Mesendoderm (in vitro differentiated cells): Measurements from ENCODE around the gene HOXD1.

ENCODE experiments used
- DNase-seq: peaks from one replicate; pipeline ENCODE4 v3.0.0; 2013
- H2AK5ac ChIP-seq: 2 replicates; pipeline ENCODE4 v1.6.1; 2013; ENCODE audit warnings: low read length, inconsistent platforms
- H2BK120ac ChIP-seq: 2 replicates; pipeline ENCODE4 v1.6.1; 2013; ENCODE audit warnings: low read depth, mild to moderate bottlenecking, low read length, moderate library complexity, mixed read lengths
- H2BK15ac ChIP-seq: replicated peaks from 2 replicates; pipeline ENCODE4 v1.6.1; 2013; ENCODE audit warnings: low read depth, mild to moderate bottlenecking, moderate library complexity
- H2BK5ac ChIP-seq: 2 replicates; pipeline ENCODE4 v1.6.1; 2013; ENCODE audit warnings: low read length, inconsistent platforms
- H3K18ac ChIP-seq: 2 replicates; pipeline ENCODE4 v1.6.1; 2013; ENCODE audit warnings: mild to moderate bottlenecking, low read length, mixed read lengths
- H3K23ac ChIP-seq: one replicate; pipeline ENCODE4 v1.6.1; 2013; ENCODE audit warnings: low read length
- H3K27ac ChIP-seq: 2 replicates; pipeline ENCODE4 v1.5.1; 2013; ENCODE audit warnings: low read depth, mild to moderate bottlenecking, inconsistent platforms, low read length, moderate library complexity
- H3K27me3 ChIP-seq: 2 replicates; pipeline ENCODE4 v1.6.1; 2013; ENCODE audit warnings: low read length, control low read depth, mild to moderate bottlenecking, inconsistent platforms; ENCODE audit not compliant: insufficient read depth, poor library complexity
- H3K36me3 ChIP-seq: 2 replicates; pipeline ENCODE4 v1.6.1; 2013; ENCODE audit warnings: low read length, inconsistent platforms; ENCODE audit not compliant: control insufficient read depth, insufficient read depth
- H3K4ac ChIP-seq: one replicate; pipeline ENCODE4 v1.6.1; 2013; ENCODE audit warnings: low read depth, mild to moderate bottlenecking, low read length, moderate library complexity
- H3K4me1 ChIP-seq: 2 replicates; pipeline ENCODE4 v1.6.1; 2013; ENCODE audit warnings: low read depth, low read length, inconsistent platforms; ENCODE audit not compliant: control insufficient read depth
- H3K4me2 ChIP-seq: 2 replicates; pipeline ENCODE4 v1.6.1; 2013; ENCODE audit warnings: low read length
- H3K4me3 ChIP-seq: 2 replicates; pipeline ENCODE4 v1.5.1; 2013; ENCODE audit warnings: mild to moderate bottlenecking, low read length
- H3K56ac ChIP-seq: one replicate; pipeline ENCODE4 v1.6.1; 2013; ENCODE audit warnings: low read length
- H3K79me1 ChIP-seq: 2 replicates; pipeline ENCODE4 v1.6.1; 2013; ENCODE audit warnings: low read length, inconsistent platforms
- H3K79me2 ChIP-seq: 2 replicates; pipeline ENCODE4 v1.6.1; 2013; ENCODE audit warnings: mild to moderate bottlenecking, low read length; ENCODE audit not compliant: control insufficient read depth, insufficient read depth
- H3K9ac ChIP-seq: 2 replicates; pipeline ENCODE4 v1.6.1; 2013; ENCODE audit warnings: low read length, inconsistent platforms
- H4K5ac ChIP-seq: one replicate; pipeline ENCODE4 v1.6.1; 2013; ENCODE audit warnings: low read length
- H4K8ac ChIP-seq: one replicate; pipeline ENCODE4 v1.6.1; 2013; ENCODE audit warnings: low read depth, mild to moderate bottlenecking, control low read depth, low read length, moderate library complexity
- WGBS: extraction: QIAGEN DNeasy Blood & Tissue Kit; methylation state at CpG from one replicate; pipeline ENCODE4 v1.1.7; 2013; ENCODE audit warnings: low lambda C conversion rate, missing lambda C conversion rate; ENCODE audit not compliant: insufficient coverage; ENCODE audit errors: extremely low coverage; 5-methylcytosine and 5-hydroxymethylcytosine counted together

The HOXD1 gene

DNA sequence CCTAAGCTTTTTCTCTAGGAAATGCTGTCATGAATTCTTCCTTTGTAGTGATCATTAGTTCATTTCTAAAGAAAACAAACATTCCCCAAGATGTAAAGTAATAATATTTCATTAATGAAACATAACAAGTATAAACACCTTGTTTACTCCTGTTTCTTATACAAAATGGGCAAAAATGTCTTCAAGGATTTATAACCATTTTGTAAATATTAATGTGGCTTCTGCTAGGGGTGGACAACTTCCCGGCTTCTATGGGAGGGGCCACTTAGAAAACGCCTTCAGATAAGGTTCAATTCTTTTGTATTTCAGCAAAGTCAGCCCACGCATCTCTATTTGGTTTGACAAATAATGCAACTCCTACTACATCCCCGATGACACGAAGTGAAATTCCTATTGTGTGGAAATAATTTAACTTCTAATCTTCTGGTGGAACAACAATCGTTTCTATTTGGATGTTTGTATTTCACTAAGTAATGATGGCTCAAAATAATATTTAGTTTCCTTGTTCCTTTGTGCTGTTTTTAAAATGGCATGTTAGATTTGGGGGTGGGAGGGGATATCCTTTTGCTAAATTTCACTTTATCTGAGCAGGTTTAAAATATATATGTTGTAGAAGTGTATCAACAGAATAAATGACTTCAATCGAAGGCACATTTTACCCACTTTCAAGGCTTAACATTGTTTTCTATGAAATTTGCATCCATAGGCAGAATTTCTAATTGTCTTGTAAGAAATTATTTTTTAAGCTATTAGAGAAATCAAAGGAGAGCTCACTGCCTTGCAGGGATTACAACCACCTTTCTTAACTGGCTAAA lies 14.7 kb upstream of the HOXD1 start:
- no CpG with 5 or more reads among the region's 7 CpGs for WGBS

DNA sequence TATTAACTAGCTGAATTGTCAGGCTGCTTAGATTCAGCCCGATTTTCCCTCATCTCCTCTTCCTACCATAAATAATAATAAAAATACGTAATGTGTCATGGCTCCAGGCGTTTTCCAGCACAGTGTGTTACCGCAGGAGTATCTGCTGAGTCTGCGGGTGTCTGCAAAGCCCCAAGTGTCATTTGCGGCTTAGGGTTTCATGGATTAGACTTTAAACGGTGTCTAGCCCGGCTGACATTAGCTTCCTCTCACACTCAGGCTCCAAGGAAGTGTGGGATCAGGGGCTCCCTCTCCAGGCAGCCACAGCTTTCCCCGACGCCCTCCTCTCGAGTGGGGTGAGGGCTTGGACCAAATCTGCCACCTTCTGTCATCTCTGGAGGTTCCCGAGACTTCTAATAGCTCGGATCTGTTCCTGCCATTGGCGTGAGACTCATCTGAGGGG lies 14.1 kb upstream of the HOXD1 start:
- no peak overlapping the region for H3K18ac ChIP-seq
- peaks cover 2% of the 10 kb centered on the region for H3K4me1 ChIP-seq
- no peak for DNase-seq
- H3K36me3 ChIP-seq: no peaks in the 10 kb centered on the region
- no peak overlapping the region for H3K4me3 ChIP-seq
- WGBS: no CpG with 5 or more reads among the region's 14 CpGs
- H2BK5ac ChIP-seq: no peak overlapping the region
- H3K56ac ChIP-seq: peak overlapping the region; percentile 25
- H2AK5ac ChIP-seq: no peak overlapping the region
- no peaks in the 10 kb centered on the region for H3K79me2 ChIP-seq
- no peak overlapping the region for H2BK15ac ChIP-seq
- no peaks in the 10 kb centered on the region for H3K79me1 ChIP-seq
- no peak overlapping the region for H3K9ac ChIP-seq
- H3K4ac ChIP-seq: no peak overlapping the region
- H4K8ac ChIP-seq: no peak overlapping the region
- no peak overlapping the region for H3K23ac ChIP-seq
- no peak overlapping the region for H4K5ac ChIP-seq
- no peak overlapping the region for H3K27ac ChIP-seq
- peaks cover 63% of the 10 kb centered on the region for H3K27me3 ChIP-seq
- no peak overlapping the region for H3K4me2 ChIP-seq
- H2BK120ac ChIP-seq: no peak overlapping the region

More for the DNA sequence above, 14.7 kb upstream of the HOXD1 start:
- H3K4me1 ChIP-seq: peaks cover 2% of the 10 kb centered on the region
- H3K4me3 ChIP-seq: no peak overlapping the region
- H3K56ac ChIP-seq: no peak overlapping the region
- no peak overlapping the region for H2BK15ac ChIP-seq
- H2AK5ac ChIP-seq: no peak overlapping the region
- no peaks in the 10 kb centered on the region for H3K36me3 ChIP-seq
- H3K18ac ChIP-seq: no peak overlapping the region
- peaks cover 62% of the 10 kb centered on the region for H3K27me3 ChIP-seq
- H4K8ac ChIP-seq: no peak overlapping the region
- H3K9ac ChIP-seq: no peak overlapping the region
- no peak overlapping the region for H3K4ac ChIP-seq
- no peak overlapping the region for H3K4me2 ChIP-seq
- H4K5ac ChIP-seq: no peak overlapping the region
- no peaks in the 10 kb centered on the region for H3K79me2 ChIP-seq
- no peak overlapping the region for H3K23ac ChIP-seq
- no peaks in the 10 kb centered on the region for H3K79me1 ChIP-seq
- DNase-seq: no peak
- H3K27ac ChIP-seq: no peak overlapping the region
- H2BK5ac ChIP-seq: no peak overlapping the region
- no peak overlapping the region for H2BK120ac ChIP-seq

DNA sequence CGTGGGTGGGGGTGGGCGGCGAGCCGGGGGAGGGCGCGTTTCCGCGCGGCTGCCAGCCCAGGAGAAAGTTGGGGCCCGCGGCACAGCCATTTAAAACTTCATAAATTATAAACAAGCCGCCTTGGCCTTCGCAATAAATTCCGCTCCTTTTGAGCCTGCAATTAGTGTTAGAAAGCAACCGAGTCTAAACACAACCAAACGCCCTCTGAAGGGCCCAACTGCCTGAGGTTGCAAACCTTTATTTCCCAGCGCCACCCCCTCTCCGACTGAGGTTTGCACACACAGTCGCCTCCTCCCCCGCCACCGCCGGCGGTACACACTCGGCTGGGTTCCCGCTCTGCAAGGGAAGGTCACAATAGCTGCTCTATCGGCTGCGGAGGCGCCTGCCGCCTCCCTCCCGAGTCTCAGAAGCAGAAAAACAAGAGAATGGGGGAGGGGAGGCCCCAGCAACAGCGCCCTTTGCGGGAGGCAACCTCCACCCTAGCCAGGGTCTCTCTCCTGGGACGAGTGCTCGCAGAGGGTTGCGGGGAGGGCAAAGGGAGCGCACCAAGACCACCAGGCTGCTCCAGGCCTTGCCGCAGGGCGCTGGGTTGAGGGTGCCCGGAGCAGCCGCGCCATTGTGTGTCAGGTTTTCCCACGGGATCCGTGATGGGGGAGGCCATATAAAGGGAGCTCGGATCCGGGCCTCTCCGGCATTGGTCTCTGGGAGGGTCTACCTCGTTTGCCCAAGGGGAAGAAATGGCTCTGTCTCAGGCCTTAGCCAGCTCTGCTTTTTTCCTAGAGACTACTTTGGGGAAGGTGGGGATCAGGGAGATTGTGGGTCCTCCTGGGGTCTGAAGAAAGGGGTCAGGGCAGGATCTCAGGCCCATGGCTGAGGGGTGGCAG lies 13.4 kb upstream of the HOXD1 start:
- Histone ChIP-seq H3K27ac (no peak overlapping the region), H3K79me1 (no peaks in the 10 kb centered on the region), H3K4ac (no peak overlapping the region)

DNA sequence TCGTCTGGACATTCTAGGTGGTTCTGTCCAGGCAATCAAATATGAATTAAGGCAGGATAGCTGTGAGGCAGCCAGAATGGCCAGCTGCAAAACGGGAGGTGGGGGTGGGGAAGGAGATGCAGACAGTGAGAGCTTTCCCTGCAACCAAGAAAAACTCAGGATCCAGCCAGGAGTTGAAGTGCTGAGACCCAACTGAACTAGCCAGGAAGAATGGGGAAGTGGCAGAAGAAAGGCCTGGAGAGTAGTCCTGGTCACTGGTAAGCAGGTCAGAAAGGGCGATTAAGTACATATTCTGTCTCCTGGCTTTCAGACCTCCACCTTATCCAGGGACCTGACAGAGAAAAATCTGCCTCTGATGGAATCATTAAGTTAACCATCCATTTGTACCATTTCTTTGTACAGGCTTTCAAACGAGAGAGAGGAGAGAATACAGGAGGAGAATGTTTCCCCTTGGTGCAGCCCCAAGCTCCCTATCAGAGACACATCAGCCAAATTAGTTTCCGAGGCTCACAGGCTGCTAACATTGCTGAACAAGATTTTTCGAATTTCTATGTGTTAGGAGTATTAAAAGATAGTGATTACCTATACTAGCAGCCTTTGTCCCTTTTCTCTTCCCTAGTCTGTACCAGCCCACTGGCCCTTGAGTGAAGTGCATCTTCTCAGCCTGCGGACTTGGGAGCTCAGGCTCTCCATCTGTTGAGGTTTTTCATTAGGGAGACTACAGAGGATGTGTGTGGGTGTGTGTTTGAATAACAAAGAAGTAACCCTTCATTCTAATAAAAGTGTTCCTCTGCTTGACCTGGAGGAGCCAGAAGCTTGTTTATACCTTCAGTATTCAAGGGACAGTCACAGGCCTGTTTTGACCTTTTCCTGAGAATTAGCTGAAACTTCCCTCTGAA lies 12.5 kb upstream of the HOXD1 start:
- no peaks in the 10 kb centered on the region for H3K79me2 ChIP-seq
- no CpG with 5 or more reads among the region's 7 CpGs for WGBS

More for the DNA sequence above, 13.4 kb upstream of the HOXD1 start:
- Histone ChIP-seq H3K4me2 (peak overlapping the region; percentile 45), H3K79me2 (no peaks in the 10 kb centered on the region), H2BK5ac (no peak overlapping the region), H3K9ac (peak overlapping the region; percentile 20), H4K8ac (no peak overlapping the region), H4K5ac (no peak overlapping the region), H2AK5ac (no peak overlapping the region), H2BK15ac (no peak overlapping the region), H3K23ac (no peak overlapping the region), H3K56ac (peak overlapping the region; percentile 80), H3K18ac (no peak overlapping the region), H3K4me1 (peaks cover 2% of the 10 kb centered on the region), H2BK120ac (no peak overlapping the region), H3K27me3 (peaks cover 64% of the 10 kb centered on the region), H3K4me3 (no peak overlapping the region), H3K36me3 (no peaks in the 10 kb centered on the region)
- DNase-seq: peak; percentile 73
- WGBS: no CpG with 5 or more reads among the region's 47 CpGs

DNA sequence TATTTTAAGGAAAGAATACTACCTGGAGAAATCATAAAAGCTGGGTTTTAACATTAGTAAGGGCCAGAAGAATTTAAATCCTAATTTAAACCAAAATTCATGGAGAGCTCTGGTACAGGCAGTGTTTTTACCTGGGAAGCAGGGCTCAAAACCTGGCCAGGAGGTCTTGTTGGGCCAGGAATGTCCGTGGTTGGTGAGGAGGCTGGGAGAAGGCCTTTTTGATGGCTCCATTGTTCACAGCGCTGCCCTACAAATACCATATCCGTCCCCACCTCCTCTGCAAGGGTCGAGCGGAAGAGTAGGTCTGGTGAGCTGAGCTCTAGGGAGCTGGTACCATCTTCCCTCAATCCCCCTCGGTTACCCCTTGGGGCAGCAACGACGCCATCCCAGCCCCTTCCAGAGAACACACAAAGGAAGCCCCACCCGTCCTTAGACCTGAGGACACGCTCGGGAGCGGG lies 10.9 kb upstream of the HOXD1 start:
- Histone ChIP-seq H2BK5ac (no peak overlapping the region), H4K8ac (no peak overlapping the region), H3K18ac (no peak overlapping the region), H3K23ac (no peak overlapping the region), H3K79me2 (no peaks in the 10 kb centered on the region), H3K4me1 (peaks cover 2% of the 10 kb centered on the region), H3K27me3 (peaks cover 61% of the 10 kb centered on the region), H2AK5ac (no peak overlapping the region), H2BK120ac (no peak overlapping the region), H3K4ac (no peak overlapping the region), H4K5ac (no peak overlapping the region), H3K4me2 (peak overlapping the region; percentile 32), H3K79me1 (no peaks in the 10 kb centered on the region), H3K4me3 (no peak overlapping the region), H3K56ac (peak overlapping the region; percentile 19), H3K9ac (peak overlapping the region; percentile 50), H2BK15ac (no peak overlapping the region), H3K27ac (no peak overlapping the region), H3K36me3 (no peaks in the 10 kb centered on the region)
- DNase-seq: peak; percentile 52
- no CpG with 5 or more reads among the region's 12 CpGs for WGBS

More for the DNA sequence above, 12.5 kb upstream of the HOXD1 start:
- no peak overlapping the region for H3K18ac ChIP-seq
- no peak overlapping the region for H3K23ac ChIP-seq
- no peak overlapping the region for H2BK15ac ChIP-seq
- H2AK5ac ChIP-seq: no peak overlapping the region
- peaks cover 68% of the 10 kb centered on the region for H3K27me3 ChIP-seq
- H3K4me1 ChIP-seq: peaks cover 2% of the 10 kb centered on the region
- no peak overlapping the region for H4K5ac ChIP-seq
- no peak overlapping the region for H2BK5ac ChIP-seq
- no peak overlapping the region for H3K4ac ChIP-seq
- H3K4me2 ChIP-seq: no peak overlapping the region
- no peaks in the 10 kb centered on the region for H3K36me3 ChIP-seq
- no peak overlapping the region for H4K8ac ChIP-seq
- no peak overlapping the region for H3K9ac ChIP-seq
- H3K79me1 ChIP-seq: no peaks in the 10 kb centered on the region
- H3K56ac ChIP-seq: no peak overlapping the region
- H3K4me3 ChIP-seq: no peak overlapping the region
- no peak overlapping the region for H3K27ac ChIP-seq
- no peak overlapping the region for H2BK120ac ChIP-seq
- DNase-seq: no peak
